Testis (tissue), 3 donors: ENCODE results near the gene ARHGEF39. TPM values are rescaled to one million over a fixed set of nuclear protein-coding genes. Genes with fewer than 3 reads are reported as not detected.

Experiments
- DNase-seq: peaks from one replicate; pipeline ENCODE4 v3.0.0-alpha.2; 2019
- H3K27ac ChIP-seq, 2 donors: fragments of 200-600 bp; sonication (generic); one replicate each; pipeline ENCODE4 v1.5.1; 2019
- H3K27me3 ChIP-seq: fragments of 200-600 bp; sonication (generic); one replicate; pipeline ENCODE4 v1.5.1; 2019
- H3K36me3 ChIP-seq: fragments of 200-600 bp; sonication (generic); one replicate; pipeline ENCODE4 v1.5.1; 2017; ENCODE audit warnings: low read depth; ENCODE audit errors: missing control alignments
- H3K4me1 ChIP-seq: fragments of 200-600 bp; sonication (generic); one replicate; pipeline ENCODE4 v1.5.1; 2019
- H3K4me3 ChIP-seq, 2 donors: fragments of 200-600 bp; sonication (generic); one replicate each; pipeline ENCODE4 v1.5.1; 2017 to 2019
- H3K9me3 ChIP-seq: fragments of 200-600 bp; sonication (generic); one replicate; pipeline ENCODE4 v1.5.1; 2017
- CTCF ChIP-seq, 3 experiments: fragments of 450-650 bp in 2 of 3; fragments of 200-600 bp in 1 of 3; sonication (generic) in 1 of 3; IDR thresholded peaks; one replicate each; pipeline ENCODE4 v1.5.1; 2016 to 2019; ENCODE audit warnings: antibody characterized with exemption in 3 of 3, mild to moderate bottlenecking in 2 of 3, moderate library complexity in 1 of 3
- POLR2A ChIP-seq: fragments of 450-650 bp; IDR thresholded peaks from one replicate; pipeline ENCODE4 v1.6.1; 2017; ENCODE audit warnings: antibody characterized with exemption, mild to moderate bottlenecking, moderate library complexity
- WGBS, 2 donors: methylation state at CpG; one replicate each; pipeline ENCODE4 v1.1.5; 2018; 5-methylcytosine and 5-hydroxymethylcytosine counted together
- intact Hi-C: fragments of 100-400 bp; cut with DNase I; formaldehyde crosslinking; loops from one replicate; pipeline ENCODE4 v1.15.1; 2023; ENCODE audit warnings: low total_unique reads
- polyA plus RNA-seq: library from polyadenylated mRNA; stranded (reverse); fragments of 350-450 nt; fragmentation: Illumina TruSeq; extraction: RNeasy Lipid Tissue Mini Kit (QIAGEN cat#74804); gene quantifications from one replicate; pipeline ENCODE4 v1.2.3, GENCODE V29; 2014; ENCODE audit warnings: low read depth, low replicate concordance; ENCODE audit not compliant: insufficient read depth
- total RNA-seq, 2 donors: library from RNA; depleted of rRNA; stranded (reverse); fragments of >200 nt; gene quantifications; one replicate each; pipeline ENCODE4 v1.2.3, GENCODE V29; 2016

ARHGEF39 gene
- total and polyA plus RNA-seq, 3 donors from 2014 or later: 2.2 to 7.0 (median 6.5) TPM

- Histone ChIP-seq H3K9me3 (no peaks in the 10 kb centered on the region), H3K4me1 (peaks cover 13% of the 10 kb centered on the region), H3K27me3 (no peaks in the 10 kb centered on the region), H3K27ac (peak overlapping the region in 1 of 2 donors; percentile 53), H3K4me3 (no peak overlapping the region), H3K36me3 (no peaks in the 10 kb centered on the region)
- 77 to 84% methylated on average over 3 of the region's 3 CpGs for WGBS, 2 donors
- no peak for DNase-seq
- TF ChIP-seq POLR2A: no peak
- TF ChIP-seq CTCF (IDR thresholded peaks at IDR 0.05): no peak
- intact Hi-C loops: no loop called here
Observed at GRCh38 chr9:35695943-35696401, 31.0 kb upstream of the ARHGEF39 start.

GRCh38 chr9:35691757-35692301 lies 26.8 kb upstream of the ARHGEF39 start:
- intact Hi-C loops: no loop called here
- Histone ChIP-seq H3K36me3 (no peaks in the 10 kb centered on the region), H3K27me3 (no peaks in the 10 kb centered on the region), H3K4me3 (peak overlapping the region in 1 of 2 donors; percentile 77), H3K27ac (peak overlapping the region; percentile 83 to 93), H3K9me3 (no peaks in the 10 kb centered on the region), H3K4me1 (peaks cover 10% of the 10 kb centered on the region)
- TF ChIP-seq POLR2A: no peak
- no peak for DNase-seq
- WGBS, 2 donors: 55 to 58% methylated on average over 13 of the region's 13 CpGs

GRCh38 chr9:35691334-35691650 lies 26.3 kb upstream of the ARHGEF39 start:
- TF ChIP-seq CTCF (IDR thresholded peaks at IDR 0.05) (no peak), POLR2A (no peak)
- H3K27ac ChIP-seq: peak overlapping the region; percentile 83 to 93
- H3K4me3 ChIP-seq: peak overlapping the region; percentile 64 to 77
- no peaks in the 10 kb centered on the region for H3K27me3 ChIP-seq
- no peaks in the 10 kb centered on the region for H3K36me3 ChIP-seq
- DNase-seq: no peak
- peaks cover 12% of the 10 kb centered on the region for H3K4me1 ChIP-seq
- intact Hi-C loops: no loop called here
- no peaks in the 10 kb centered on the region for H3K9me3 ChIP-seq
- 5 to 13% methylated on average over 9 to 10 of the region's 10 CpGs for WGBS, 2 donors

GRCh38 chr9:35690614-35691333 lies 25.8 kb upstream of the ARHGEF39 start:
- TF ChIP-seq POLR2A: peak; percentile 43
- TF ChIP-seq CTCF (IDR thresholded peaks at IDR 0.05): no peak
- no peaks in the 10 kb centered on the region for H3K27me3 ChIP-seq
- H3K36me3 ChIP-seq: no peaks in the 10 kb centered on the region
- peak overlapping the region; percentile 64 to 77 for H3K4me3 ChIP-seq
- intact Hi-C loops: no loop called here
- H3K4me1 ChIP-seq: peaks cover 15% of the 10 kb centered on the region
- peak overlapping the region; percentile 83 to 93 for H3K27ac ChIP-seq
- H3K9me3 ChIP-seq: no peaks in the 10 kb centered on the region
- peak; percentile 80 for DNase-seq
- WGBS, 2 donors: 0 to 1% methylated on average over 36 to 60 of the region's 61 CpGs

- Histone ChIP-seq H3K9me3 (no peaks in the 10 kb centered on the region), H3K27ac (peak overlapping the region; percentile 83 to 93), H3K27me3 (no peaks in the 10 kb centered on the region), H3K4me3 (peak overlapping the region; percentile 64 to 77), H3K4me1 (peaks cover 19% of the 10 kb centered on the region), H3K36me3 (no peaks in the 10 kb centered on the region)
- 0% methylated on average over 2 to 21 of the region's 21 CpGs for WGBS, 2 donors
- intact Hi-C loops: no loop called here
- no peak for TF ChIP-seq POLR2A
- no peak for TF ChIP-seq CTCF (IDR thresholded peaks at IDR 0.05)
- no peak for DNase-seq
Observed at GRCh38 chr9:35690294-35690613, 25.3 kb upstream of the ARHGEF39 start.
